Fibroblast of villous mesenchyme (primary cell): ENCODE data around the gene SLC38A10. TPM values are rescaled to one million over a fixed set of nuclear protein-coding genes. Genes with fewer than 3 reads are reported as not detected.

ENCODE experiments used
- DNase-seq: peaks from one replicate; pipeline ENCODE4 v3.0.0-alpha.2; 2010; ENCODE audit warnings: low read depth
- H3K4me3 ChIP-seq: 2 replicates; pipeline ENCODE4 v1.5.1; 2011; ENCODE audit warnings: low read depth, mild to moderate bottlenecking, low read length
- total RNA-seq: library from RNA; depleted of rRNA; stranded (reverse); fragments of >200 nt; gene quantifications from 2 replicates; pipeline ENCODE4 v1.2.3, GENCODE V29; 2012
- TF ChIP-seq, protein P1 (sequence below): IDR thresholded peaks from 2 replicates; pipeline ENCODE4 v1.5.1; 2012; ENCODE audit warnings: low read depth, mild to moderate bottlenecking, low read length; ENCODE audit not compliant: insufficient read depth

SLC38A10 gene
- total RNA-seq, 1 donor, result 51.4 TPM

DNA sequence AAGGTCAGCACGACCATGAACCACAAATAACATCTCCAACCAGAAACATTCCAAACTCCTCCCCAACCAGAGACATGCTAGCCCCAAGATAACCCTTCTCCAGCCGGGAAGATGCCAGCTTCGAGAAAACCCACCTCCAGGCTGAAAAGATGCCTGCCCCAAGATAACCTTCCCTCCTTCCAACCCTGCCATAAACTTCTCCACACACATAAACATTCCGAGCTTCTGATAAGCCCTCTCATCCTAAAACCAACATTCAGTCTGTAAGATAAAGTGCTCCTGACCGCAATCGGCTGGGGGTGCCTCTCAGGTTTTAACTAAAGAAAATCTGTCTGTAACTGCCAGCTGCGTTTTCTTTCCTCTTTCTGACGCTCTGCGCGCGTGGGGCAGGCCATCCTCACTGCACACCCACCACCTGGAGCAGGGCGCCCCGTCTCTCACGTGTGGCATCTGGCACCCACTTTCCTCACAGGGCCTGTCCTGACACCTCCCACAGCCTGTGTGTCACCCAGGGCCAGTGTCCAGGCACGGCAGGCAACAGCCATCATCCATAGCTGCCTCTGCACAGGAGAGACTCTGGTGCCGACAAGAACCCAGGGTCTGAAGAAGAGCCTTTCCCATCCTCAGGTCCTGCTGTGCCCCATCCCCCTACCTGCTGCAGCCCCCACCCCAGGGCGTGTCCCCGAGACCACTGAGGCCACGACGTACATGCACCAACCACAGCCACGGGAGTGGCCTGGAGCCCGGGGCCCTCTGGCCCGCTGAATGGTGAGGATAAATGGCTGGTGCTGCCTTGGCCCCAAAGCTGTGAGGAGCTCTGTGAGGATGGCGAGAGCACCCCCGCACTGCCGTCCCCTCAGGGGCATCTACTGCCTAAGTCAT lies 59.9 kb downstream of the SLC38A10 start:
- TF ChIP-seq, protein P1, sequence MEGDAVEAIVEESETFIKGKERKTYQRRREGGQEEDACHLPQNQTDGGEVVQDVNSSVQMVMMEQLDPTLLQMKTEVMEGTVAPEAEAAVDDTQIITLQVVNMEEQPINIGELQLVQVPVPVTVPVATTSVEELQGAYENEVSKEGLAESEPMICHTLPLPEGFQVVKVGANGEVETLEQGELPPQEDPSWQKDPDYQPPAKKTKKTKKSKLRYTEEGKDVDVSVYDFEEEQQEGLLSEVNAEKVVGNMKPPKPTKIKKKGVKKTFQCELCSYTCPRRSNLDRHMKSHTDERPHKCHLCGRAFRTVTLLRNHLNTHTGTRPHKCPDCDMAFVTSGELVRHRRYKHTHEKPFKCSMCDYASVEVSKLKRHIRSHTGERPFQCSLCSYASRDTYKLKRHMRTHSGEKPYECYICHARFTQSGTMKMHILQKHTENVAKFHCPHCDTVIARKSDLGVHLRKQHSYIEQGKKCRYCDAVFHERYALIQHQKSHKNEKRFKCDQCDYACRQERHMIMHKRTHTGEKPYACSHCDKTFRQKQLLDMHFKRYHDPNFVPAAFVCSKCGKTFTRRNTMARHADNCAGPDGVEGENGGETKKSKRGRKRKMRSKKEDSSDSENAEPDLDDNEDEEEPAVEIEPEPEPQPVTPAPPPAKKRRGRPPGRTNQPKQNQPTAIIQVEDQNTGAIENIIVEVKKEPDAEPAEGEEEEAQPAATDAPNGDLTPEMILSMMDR, result no peak
- no peak overlapping the region for H3K4me3 ChIP-seq
- DNase-seq, result peak; percentile 77

DNA sequence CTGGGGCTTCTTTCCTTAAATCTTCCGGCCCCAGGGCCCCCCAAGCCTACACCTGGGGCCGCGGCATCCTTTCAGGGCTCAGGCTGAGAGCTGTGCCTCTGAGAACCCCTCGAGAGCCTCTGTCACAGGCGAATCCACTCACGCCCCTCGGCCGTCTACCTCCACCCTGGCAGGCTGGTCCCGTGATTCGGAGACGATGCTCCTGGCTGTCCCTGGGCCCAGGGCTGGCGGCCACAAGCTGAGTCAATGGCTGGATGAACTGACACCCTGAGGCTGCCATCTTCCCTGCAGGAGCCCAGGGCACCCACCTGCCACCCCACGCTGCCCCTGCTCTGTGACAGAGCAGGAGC lies 60.6 kb downstream of the SLC38A10 start:
- TF ChIP-seq, protein P1, result no peak
- no peak overlapping the region for H3K4me3 ChIP-seq
- no peak for DNase-seq

DNA sequence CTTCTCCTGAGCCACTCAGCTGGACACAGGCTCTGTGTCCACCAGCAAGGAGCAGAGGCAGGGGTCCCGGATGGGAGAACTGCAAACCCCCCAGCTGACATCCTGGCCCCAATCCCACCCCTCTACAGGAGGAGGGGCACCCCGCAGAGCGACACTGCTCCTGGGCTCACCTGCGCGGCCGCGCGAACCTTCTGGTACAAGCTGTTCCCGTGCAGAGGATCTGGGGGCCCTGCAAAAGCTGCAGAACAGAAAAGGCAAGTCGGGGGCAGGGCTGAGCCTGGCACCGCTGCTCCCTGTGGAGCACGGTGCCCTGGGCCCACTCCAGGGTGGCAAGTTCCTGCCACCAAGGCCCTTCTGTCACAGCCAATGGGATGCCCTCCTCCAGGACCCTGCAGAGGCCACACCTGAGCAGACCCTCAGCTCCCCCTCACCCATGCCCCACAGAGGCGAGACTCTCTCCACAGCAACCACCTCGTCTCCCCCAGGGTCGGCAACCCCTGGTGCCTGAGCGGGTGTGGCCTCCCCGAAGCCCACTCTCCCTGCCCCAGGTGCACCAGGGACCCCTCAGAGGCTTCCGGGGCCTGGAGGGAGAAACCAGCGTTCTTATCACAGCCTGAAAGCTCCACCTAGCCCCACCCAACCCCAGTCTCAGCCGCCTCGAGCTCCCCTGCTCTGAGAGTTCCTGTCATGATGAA lies 61.1 kb downstream of the SLC38A10 start:
- no peak for DNase-seq
- TF ChIP-seq, protein P1, result no peak
- H3K4me3 ChIP-seq, result no peak overlapping the region

DNA sequence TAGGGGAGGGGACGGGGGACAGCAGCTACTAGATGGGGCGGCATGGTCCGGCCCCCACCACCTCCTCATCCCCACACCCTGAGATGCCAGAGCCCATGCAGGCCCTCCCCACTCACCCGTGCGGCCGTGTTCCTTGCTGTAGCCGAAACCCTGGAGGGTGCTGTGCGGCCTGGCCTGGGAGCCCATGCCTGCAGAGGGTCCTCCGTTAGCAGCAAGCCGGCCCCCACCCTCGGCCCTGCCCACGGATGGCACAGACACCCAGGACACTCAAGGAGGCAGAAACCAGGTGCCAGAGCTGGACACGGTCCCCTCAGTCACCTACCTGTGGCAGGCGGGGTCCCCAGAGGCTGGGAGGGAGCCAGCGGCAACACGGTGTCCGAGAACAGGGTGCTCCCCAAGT lies 61.8 kb downstream of the SLC38A10 start:
- no peak overlapping the region for H3K4me3 ChIP-seq
- TF ChIP-seq, protein P1, result no peak
- DNase-seq, result no peak

DNA sequence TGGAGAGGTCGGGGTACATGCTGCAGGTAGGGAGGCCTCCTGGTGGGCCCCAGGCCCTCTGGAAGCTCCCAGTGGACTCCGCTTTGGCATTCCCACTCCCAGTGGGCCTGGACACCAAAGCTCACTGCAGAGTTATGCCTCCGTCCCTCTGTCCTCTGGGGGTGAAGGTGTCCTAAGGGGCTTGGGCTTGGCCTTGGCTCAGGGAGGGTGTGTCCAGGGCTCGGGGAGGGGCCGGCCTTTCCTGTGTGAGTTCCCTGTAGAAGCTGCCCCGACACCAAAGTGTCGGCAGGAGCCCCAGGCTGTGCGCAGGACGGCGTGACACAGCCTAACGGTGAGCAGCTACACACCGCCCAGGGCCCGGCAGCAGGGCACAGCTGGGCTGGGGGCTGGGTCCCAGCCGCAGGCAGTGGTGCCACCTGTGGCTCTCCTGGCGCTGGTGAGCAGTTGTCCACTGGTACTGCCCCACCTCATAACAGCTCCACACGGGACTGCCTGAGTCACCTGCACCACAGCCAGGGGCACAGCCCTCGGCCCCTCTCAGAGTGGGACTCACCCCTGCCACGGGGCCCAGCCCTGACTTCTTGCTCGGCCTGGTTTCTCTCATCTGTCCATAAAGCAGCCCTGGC lies 62.4 kb downstream of the SLC38A10 start:
- no peak overlapping the region for H3K4me3 ChIP-seq
- TF ChIP-seq, protein P1, result no peak
- DNase-seq, result no peak

DNA sequence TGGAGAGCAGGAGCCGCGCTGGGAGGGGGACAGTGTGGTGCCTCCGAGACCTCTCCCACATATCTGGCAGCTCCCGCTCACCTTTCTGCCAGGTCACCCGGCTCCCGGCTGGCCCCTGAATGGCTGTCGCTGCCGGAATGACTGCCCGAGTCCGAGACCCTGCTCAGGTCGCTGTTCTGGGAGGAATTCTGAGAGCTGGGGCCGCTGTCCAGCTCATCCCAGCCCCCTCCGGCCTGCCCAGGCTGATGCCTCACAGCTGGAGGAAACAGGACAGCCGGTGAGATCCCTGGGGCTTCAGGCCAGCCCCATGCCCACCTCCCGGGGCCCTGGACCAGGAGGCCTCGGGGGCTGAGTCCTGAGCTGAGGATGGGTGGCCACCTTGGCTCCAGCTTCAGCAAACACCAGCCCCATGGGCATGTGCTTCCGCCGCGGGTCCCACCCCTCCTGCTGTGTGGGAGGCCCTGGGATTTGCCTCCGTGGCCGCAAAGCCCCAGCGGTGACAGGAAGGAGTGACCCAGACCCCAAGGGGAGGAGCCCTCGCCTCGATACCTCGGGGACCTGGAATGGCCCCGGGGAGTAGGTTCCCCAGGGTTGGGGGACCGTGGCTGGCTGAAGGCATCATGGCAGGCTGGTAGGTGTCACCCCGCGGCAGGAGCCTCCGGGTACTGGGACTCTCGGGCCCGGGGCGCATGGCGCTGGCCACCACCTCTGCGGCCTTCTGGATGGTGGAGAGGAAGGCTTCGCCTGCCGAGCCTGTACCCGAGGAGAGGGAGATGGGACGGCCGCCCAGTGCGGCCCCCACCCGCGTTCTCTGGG lies 63.1 kb downstream of the SLC38A10 start:
- no peak for DNase-seq
- no peak overlapping the region for H3K4me3 ChIP-seq
- TF ChIP-seq, protein P1, result no peak
